Heart right ventricle (tissue), 16 donors: ENCODE measurements around the gene CD38. TPM values are rescaled to one million over a fixed set of nuclear protein-coding genes. Genes with fewer than 3 reads are reported as not detected.

Experiments
- ATAC-seq, 8 donors: fragments of 200-7000 bp; cut with Tn5 transposase; one replicate each; pipeline ENCODE4 v1.9.1; 2020; ENCODE audit warnings: mild to moderate bottlenecking in 8 of 8, moderate library complexity in 8 of 8, moderate number of reproducible peaks in 1 of 8
- DNase-seq, 2 donors: peaks; one replicate each; pipeline ENCODE4 v3.0.0-alpha.2; 2020
- H3K27ac ChIP-seq, 10 donors: fragments of 200-600 bp; sonication (generic) in 2 of 10; one replicate each; pipeline versions ENCODE4 v1.5.0 to v1.8.0; 2020 to 2022; ENCODE audit warnings: mild to moderate bottlenecking in 3 of 10
- H3K27me3 ChIP-seq, 7 donors: fragments of 200-600 bp; one replicate each; pipeline ENCODE4 v1.8.0; 2021 to 2022; ENCODE audit warnings: mild to moderate bottlenecking in 2 of 7
- H3K36me3 ChIP-seq, 9 donors: fragments of 200-600 bp; sonication (generic) in 1 of 9; one replicate each; pipeline versions ENCODE4 v1.5.0 to v1.8.0; 2020 to 2022; ENCODE audit warnings: mild to moderate bottlenecking in 2 of 9
- H3K4me1 ChIP-seq, 9 donors: fragments of 200-600 bp; sonication (generic) in 1 of 9; one replicate each; pipeline versions ENCODE4 v1.5.0 to v1.8.0; 2020 to 2022; ENCODE audit warnings: mild to moderate bottlenecking in 4 of 9
- H3K4me3 ChIP-seq, 10 donors: fragments of 200-600 bp; sonication (generic) in 2 of 10; one replicate each; pipeline versions ENCODE4 v1.5.0 to v1.8.0; 2020 to 2022; ENCODE audit warnings: mild to moderate bottlenecking in 7 of 10, moderate library complexity in 2 of 10
- H3K9me3 ChIP-seq, 11 donors: fragments of 200-600 bp in 10 of 11; sonication (generic) in 2 of 11; one replicate each; pipeline versions ENCODE4 v1.5.0 to v1.8.0; 2013 to 2022; ENCODE audit warnings: mild to moderate bottlenecking in 2 of 11, control low read depth in 1 of 11, moderate library complexity in 1 of 11
- CTCF ChIP-seq, 9 donors: fragments of 200-600 bp; sonication (generic) in 2 of 9; IDR thresholded peaks; one replicate each; pipeline versions ENCODE4 v1.5.0 to v1.8.0; 2021 to 2022; ENCODE audit warnings: antibody characterized with exemption in 9 of 9, mild to moderate bottlenecking in 5 of 9, moderate library complexity in 1 of 9
- WGBS, 2 donors: extraction: QIAGEN DNeasy Blood & Tissue Kit; methylation state at CpG; one replicate each; pipeline ENCODE4 v1.1.7; 2013; ENCODE audit warnings: inconsistent platforms in 1 of 2; 5-methylcytosine and 5-hydroxymethylcytosine counted together
- intact Hi-C, 10 donors: fragments of 100-400 bp; cut with DNase I; formaldehyde crosslinking; loops; one replicate each; pipeline versions ENCODE4 v1.11.1 to v1.14.2; 2022
- polyA plus RNA-seq, 2 donors: library from polyadenylated mRNA; stranded (reverse); fragments of 200-250 nt; gene quantifications; one replicate each; pipeline ENCODE4 v1.2.3, GENCODE V29; 2013
- total RNA-seq, 10 donors: library from RNA; stranded (reverse); fragmentation: NEBNext Ultra II Directional in 3 of 10; extraction: Animal tissue kit (Norgen Biotek cat#: 25700) in 3 of 10; gene quantifications; one replicate each; pipeline versions ENCODE4 v1.2.1 to v1.2.4, GENCODE V29; 2021 to 2023
- donor health status: Arrhythmogenic right ventricular cardiomyopathy.
- donor health status: ischemic (EF 13 %, LVEDD 7.1; RV severe dilation, severe dysfunction).
- donor health status: healthy with polysubstance abuse.
- donor health status: DM: no; HTN: yes; CAD: no.
- donor health status: DM: no; HTN: no; CAD: no.
- donor health status: ischemic (EF 25% LVEDD 6.9; RV normal size, moderate dysfunction).
- donor health status: ischemic (EF 25% LVEDD 5.7; RV mildly dilated, moderate dysfunction).
- donor health status: healthy.
- donor health status: DM: yes; HTN: yes; CAD: no.
- donor health status: Ischemic cardiomyopathy.
- donor health status: ischemic (EF 35%, LVEDD 5.7; RV mildly dilated, moderate dysfunction).
- donor health status: nonischemic (EF 11% LVEDD 7.7; RV severe dilation, severe dysfunction).
- donor health status: DM: yes; HTN: yes; CAD: no.
- donor health status: PGD.
- donor health status: ischemic (EF 29% LVEDD 5.4; RV normal size, mild dysfunction).
- donor health status: nonischemic (EF 23%, LVEDD 6.1; RV moderate dilation, normal function).

The CD38 gene
- total and polyA plus RNA-seq, 12 donors: 0.68 to 11.3 (median 3.2) TPM

DNA sequence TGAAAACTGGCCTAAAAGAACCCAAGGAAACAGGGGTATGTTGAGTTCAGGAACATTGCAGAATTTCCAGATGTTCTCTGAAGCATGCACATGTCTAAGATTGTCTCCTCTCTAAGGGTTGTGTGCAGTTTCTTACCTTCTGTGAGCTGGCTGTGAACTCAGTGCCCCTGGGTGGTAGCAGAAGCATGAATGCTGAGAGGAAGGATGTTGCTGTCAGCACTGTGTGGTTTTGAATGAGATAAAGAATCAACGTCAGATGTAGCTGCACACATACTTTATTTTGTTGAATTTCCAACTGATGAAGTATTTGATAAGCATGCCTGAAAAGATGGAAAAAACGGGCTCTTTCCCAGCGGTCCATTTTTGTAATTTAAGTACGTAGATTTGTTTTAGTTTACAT, 23.8 kb upstream of the CD38 start:
- peaks cover 0 to 36% (median 13%) of the 10 kb centered on the region in 9 donors for H3K4me1 ChIP-seq
- 46 to 49% methylated on average over 4 of the region's 4 CpGs for WGBS, 2 donors
- ATAC-seq: peak; percentile 49 to 90 (median 68)
- no peak for TF ChIP-seq CTCF (IDR thresholded peaks at IDR 0.05)
- intact Hi-C loops: no loop called here
- peak overlapping the region in 9 of 10 donors; percentile 25 to 73 (median 62) for H3K27ac ChIP-seq
- H3K4me3 ChIP-seq: no peak overlapping the region
- DNase-seq: peak in 1 of 2 donors; percentile 15
- H3K27me3 ChIP-seq: no peaks in the 10 kb centered on the region
- H3K36me3 ChIP-seq: no peaks in the 10 kb centered on the region
- H3K9me3 ChIP-seq: peaks cover 0 to 6% (median 0%) of the 10 kb centered on the region in 11 donors

DNA sequence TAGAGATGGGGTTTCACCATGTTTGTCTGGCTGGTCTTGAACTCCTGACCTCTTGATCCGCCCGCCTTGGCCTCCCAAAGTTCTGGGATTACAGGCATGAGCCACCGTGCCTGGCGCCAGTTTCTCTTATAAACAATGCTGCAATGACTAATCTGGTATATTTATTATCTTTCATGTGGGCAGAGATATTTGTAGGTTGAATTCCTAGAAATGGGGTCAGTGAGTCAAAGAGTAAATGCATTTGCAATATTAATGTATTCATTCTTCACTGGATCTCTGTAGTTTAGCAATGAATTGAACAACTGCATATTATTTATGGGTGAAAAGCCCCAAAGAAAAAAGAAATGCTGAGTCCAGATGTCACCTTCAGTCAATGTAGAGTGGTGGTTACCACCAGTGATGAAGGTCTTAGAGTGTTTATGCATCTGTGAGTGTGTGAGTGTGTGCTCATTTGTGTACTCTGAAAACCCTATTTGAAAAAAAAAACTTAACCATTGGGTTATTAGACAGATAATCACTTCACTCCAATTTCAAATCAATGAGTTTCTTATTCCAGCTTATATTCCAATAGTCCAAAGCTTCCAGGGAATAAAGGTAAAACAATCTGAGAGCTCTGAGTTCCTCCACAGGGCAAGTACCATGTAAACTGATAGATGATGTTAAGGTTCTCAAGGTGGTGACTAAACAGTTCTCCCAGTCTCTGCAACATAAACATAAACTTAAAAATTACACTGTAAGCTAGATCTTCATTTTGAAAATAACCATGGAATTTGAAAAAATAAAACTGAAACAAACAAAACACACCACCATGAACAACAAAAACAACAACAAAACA, 22.6 kb upstream of the CD38 start:
- no peaks in the 10 kb centered on the region for H3K27me3 ChIP-seq
- no peaks in the 10 kb centered on the region for H3K36me3 ChIP-seq
- intact Hi-C loops: no loop called here
- peak overlapping the region in 7 of 10 donors; percentile 40 to 73 (median 62) for H3K27ac ChIP-seq
- DNase-seq (no peak), ATAC-seq (no peak)
- 84 to 87% methylated on average over 4 of the region's 4 CpGs for WGBS, 2 donors
- no peak for TF ChIP-seq CTCF (IDR thresholded peaks at IDR 0.05)
- peaks cover 0 to 6% (median 0%) of the 10 kb centered on the region in 11 donors for H3K9me3 ChIP-seq
- peaks cover 0 to 36% (median 13%) of the 10 kb centered on the region in 9 donors for H3K4me1 ChIP-seq
- H3K4me3 ChIP-seq: no peak overlapping the region

DNA sequence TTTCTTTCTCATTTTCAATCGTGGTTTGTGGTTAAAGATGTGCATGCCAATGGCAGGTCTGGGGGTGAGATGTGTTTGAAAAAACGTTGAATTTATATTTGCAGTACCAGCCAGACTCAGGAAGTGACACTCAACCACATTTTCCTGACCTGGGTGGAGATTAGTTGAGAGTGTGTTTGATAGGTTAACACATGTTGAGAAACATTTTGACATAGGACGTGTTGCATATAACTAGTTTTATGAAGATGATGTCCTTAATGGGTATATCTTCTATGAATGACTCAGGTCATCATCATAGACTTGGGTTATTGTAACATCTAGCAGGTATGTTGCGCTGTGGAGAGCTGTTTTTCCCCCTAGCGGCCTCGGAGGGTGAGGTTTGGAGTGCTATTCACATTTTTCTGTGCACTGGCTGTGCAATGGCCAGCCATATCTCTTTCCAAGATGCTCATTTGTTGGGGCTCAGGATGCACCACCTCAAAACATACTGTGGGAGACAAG, 21.7 kb upstream of the CD38 start:
- H3K9me3 ChIP-seq: peaks cover 0 to 6% (median 0%) of the 10 kb centered on the region in 11 donors
- WGBS, 2 donors: 74 to 79% methylated on average over 6 of the region's 6 CpGs
- no peak for DNase-seq
- no peak overlapping the region for H3K4me3 ChIP-seq
- no peaks in the 10 kb centered on the region for H3K27me3 ChIP-seq
- H3K36me3 ChIP-seq: no peaks in the 10 kb centered on the region
- peak overlapping the region in 1 of 10 donors; percentile 38 for H3K27ac ChIP-seq
- ATAC-seq: no peak
- intact Hi-C loops: no loop called here
- peaks cover 0 to 36% (median 13%) of the 10 kb centered on the region in 9 donors for H3K4me1 ChIP-seq
- peak in 1 of 9 donors; percentile 24 for TF ChIP-seq CTCF (IDR thresholded peaks at IDR 0.05)

DNA sequence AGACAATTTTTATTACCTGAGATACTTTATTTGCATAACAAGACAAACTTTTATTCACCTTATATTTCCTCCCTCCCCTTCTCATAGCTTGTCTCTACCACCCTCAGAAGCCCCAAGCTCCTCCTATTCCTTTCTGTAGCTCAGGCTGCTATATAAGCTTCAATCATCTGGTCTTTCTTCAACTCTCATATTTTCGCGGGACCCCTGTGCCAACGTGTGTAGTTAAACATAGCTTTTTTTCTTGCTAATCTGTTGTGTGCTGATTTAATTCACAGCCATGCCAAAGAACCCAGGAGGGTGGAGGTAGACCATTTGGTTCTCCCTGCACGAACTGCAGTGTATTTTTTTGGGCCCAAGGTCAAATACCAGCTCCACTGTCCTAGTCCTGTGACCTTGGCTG, 21.1 kb upstream of the CD38 start:
- Histone ChIP-seq H3K4me3 (no peak overlapping the region), H3K27ac (peak overlapping the region in 1 of 10 donors; percentile 38), H3K9me3 (peaks cover 0 to 6% (median 0%) of the 10 kb centered on the region in 11 donors), H3K27me3 (no peaks in the 10 kb centered on the region), H3K36me3 (no peaks in the 10 kb centered on the region), H3K4me1 (peaks cover 0 to 36% (median 13%) of the 10 kb centered on the region in 9 donors)
- intact Hi-C loops: no loop called here
- ATAC-seq (no peak), DNase-seq (no peak)
- TF ChIP-seq CTCF (IDR thresholded peaks at IDR 0.05): no peak
- WGBS, 2 donors: 64 to 70% methylated on average over 4 of the region's 4 CpGs
